Smooth muscle cell (in vitro differentiated cells): ENCODE results near the gene CHST6. TPM values are rescaled to one million over a fixed set of nuclear protein-coding genes. Genes with fewer than 3 reads are reported as not detected.
A peak's percentile ranks its signal among the peaks of the same experiment; 100 is the strongest.
"Not testable (repeated sequence)": the region's sequence is repeated elsewhere in the genome, so short reads cannot be mapped to it uniquely, and the experiment has no call there.

Source experiments
- DNase-seq: peaks from one replicate; lab custom pipeline; 2025; ENCODE audit not compliant: unreplicated experiment; lab: John Stamatoyannopoulos, UW
- H2AFZ ChIP-seq: fragments of 200-600 bp; sonication (generic); 2 replicates; pipeline ENCODE4 v1.6.0; 2016; ENCODE audit warnings: antibody characterized with exemption, low read depth, mild to moderate bottlenecking
- H3F3A ChIP-seq: fragments of 200-600 bp; sonication (generic); 2 replicates; pipeline ENCODE4 v1.6.0; 2017; ENCODE audit warnings: antibody characterized with exemption, low read depth
- H3K27ac ChIP-seq: fragments of 200-600 bp; sonication (generic); 2 replicates; pipeline ENCODE4 v1.5.1; 2016; ENCODE audit warnings: low read depth, mild to moderate bottlenecking
- H3K27me3 ChIP-seq: fragments of 200-600 bp; sonication (generic); 2 replicates; pipeline ENCODE4 v1.6.1; 2016; ENCODE audit warnings: low read depth, mild to moderate bottlenecking
- H3K36me3 ChIP-seq: fragments of 200-600 bp; sonication (generic); 2 replicates; pipeline ENCODE4 v1.5.1; 2016; ENCODE audit warnings: low read depth
- H3K4me1 ChIP-seq: fragments of 200-600 bp; sonication (generic); 2 replicates; pipeline ENCODE4 v1.5.1; 2016; ENCODE audit warnings: low read depth
- H3K4me2 ChIP-seq: fragments of 200-600 bp; sonication (generic); 2 replicates; pipeline ENCODE4 v1.6.0; 2016; ENCODE audit warnings: mild to moderate bottlenecking
- H3K4me3 ChIP-seq: fragments of 200-600 bp; sonication (generic); 2 replicates; pipeline ENCODE4 v1.5.1; 2016; ENCODE audit warnings: mild to moderate bottlenecking
- H3K79me2 ChIP-seq: fragments of 200-600 bp; sonication (generic); 2 replicates; pipeline ENCODE4 v1.6.0; 2016; ENCODE audit warnings: low read depth, mild to moderate bottlenecking
- H3K9ac ChIP-seq: fragments of 200-600 bp; sonication (generic); 2 replicates; pipeline ENCODE4 v1.6.0; 2016; ENCODE audit warnings: low read depth
- H3K9me3 ChIP-seq: fragments of 200-600 bp; sonication (generic); replicated peaks from 2 replicates; pipeline ENCODE4 v1.5.1; 2016; ENCODE audit warnings: low read depth
- H4K20me1 ChIP-seq: fragments of 200-600 bp; sonication (generic); 2 replicates; pipeline ENCODE4 v1.6.0; 2016; ENCODE audit warnings: low read depth
- CTCF ChIP-seq: fragments of 200-600 bp; sonication (generic); IDR thresholded peaks from 2 replicates; pipeline ENCODE4 v1.5.1; 2017; ENCODE audit warnings: borderline replicate concordance, mild to moderate bottlenecking, antibody characterized with exemption; ENCODE audit not compliant: insufficient read depth, poor library complexity, severe bottlenecking
- WGBS: methylation state at CpG from one replicate; pipeline ENCODE4 v1.1.7; 2016; ENCODE audit warnings: low lambda C conversion rate; 5-methylcytosine and 5-hydroxymethylcytosine counted together
- polyA plus RNA-seq: library from polyadenylated mRNA; unstranded; fragments of >200 nt; fragmentation: Nextera tagmentation; extraction: Ambion mirVana; gene quantifications from 2 replicates; pipeline ENCODE4 v1.2.1, GENCODE V29; 2016
- total RNA-seq: library from RNA; depleted of rRNA; stranded (reverse); fragments of >200 nt; gene quantifications from 2 replicates; pipeline ENCODE4 v1.2.3, GENCODE V29; 2014

Gene CHST6
- total and polyA plus RNA-seq, 2 experiments from 2014 or later, result 2.0 to 2.6 TPM

DNA sequence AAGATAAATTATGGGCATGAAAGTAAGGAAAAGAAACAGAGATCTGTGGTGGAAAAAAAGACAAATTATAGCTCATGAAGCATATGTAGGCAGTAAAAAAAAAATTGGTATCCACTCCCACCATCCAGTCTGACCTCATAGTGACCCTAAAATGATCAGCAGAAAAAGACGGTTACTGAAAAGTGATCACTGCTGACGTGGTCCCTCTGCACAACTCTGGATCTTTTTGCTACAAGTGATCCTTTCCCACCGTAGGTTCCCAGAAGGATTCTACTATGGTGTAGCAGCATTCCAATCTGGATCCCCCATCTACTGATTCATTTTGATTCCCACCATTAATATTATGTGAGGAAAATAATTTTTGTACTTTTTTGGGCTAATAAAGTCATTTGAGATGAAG lies 10.9 kb upstream of the CHST6 start:
- no peak for TF ChIP-seq CTCF
- H3K4me3 ChIP-seq, result no peak overlapping the region

GRCh38 chr16:75503801-75504200 lies 8.6 kb upstream of the CHST6 start:
- TF ChIP-seq CTCF, result no peak
- Histone ChIP-seq H3K9ac (no peak overlapping the region), H3K36me3 (no peaks in the 10 kb centered on the region), H3K27ac (no peak overlapping the region), H3F3A (no peaks in the 10 kb centered on the region), H3K27me3 (no peaks in the 10 kb centered on the region), H4K20me1 (no peaks in the 10 kb centered on the region), H3K9me3 (no peaks in the 10 kb centered on the region), H3K79me2 (no peaks in the 10 kb centered on the region), H3K4me2 (no peak overlapping the region), H3K4me1 (no peaks in the 10 kb centered on the region), H3K4me3 (no peak overlapping the region), H2AFZ (no peak overlapping the region)
- whole genome bisulfite sequencing, result 93% methylated on average over 1 of the region's 1 CpG
- no peak for DNase-seq

More for the DNA sequence above, 10.9 kb upstream of the CHST6 start:
- Histone ChIP-seq H3K36me3 (no peaks in the 10 kb centered on the region), H3K27ac (no peak overlapping the region), H3K79me2 (no peaks in the 10 kb centered on the region), H3K9ac (no peak overlapping the region), H4K20me1 (no peaks in the 10 kb centered on the region), H3K4me2 (peak overlapping the region; percentile 0), H3K4me1 (no peaks in the 10 kb centered on the region), H2AFZ (peak overlapping the region; percentile 39), H3F3A (no peaks in the 10 kb centered on the region), H3K27me3 (no peaks in the 10 kb centered on the region), H3K9me3 (no peaks in the 10 kb centered on the region)
- no peak for DNase-seq
- WGBS, result 96% methylated on average over 3 of the region's 3 CpGs

GRCh38 chr16:75502916-75503605 lies 7.8 kb upstream of the CHST6 start:
- H4K20me1 ChIP-seq, result no peaks in the 10 kb centered on the region
- H3K9me3 ChIP-seq, result no peaks in the 10 kb centered on the region
- no peak overlapping the region for H2AFZ ChIP-seq
- no peaks in the 10 kb centered on the region for H3K4me1 ChIP-seq
- no peak for TF ChIP-seq CTCF
- no peaks in the 10 kb centered on the region for H3F3A ChIP-seq
- 93% methylated on average over 4 of the region's 4 CpGs for WGBS
- no peaks in the 10 kb centered on the region for H3K79me2 ChIP-seq
- H3K36me3 ChIP-seq, result no peaks in the 10 kb centered on the region
- H3K9ac ChIP-seq, result no peak overlapping the region
- no peak overlapping the region for H3K4me3 ChIP-seq
- no peaks in the 10 kb centered on the region for H3K27me3 ChIP-seq
- DNase-seq, result no peak
- no peak overlapping the region for H3K27ac ChIP-seq
- no peak overlapping the region for H3K4me2 ChIP-seq

DNA sequence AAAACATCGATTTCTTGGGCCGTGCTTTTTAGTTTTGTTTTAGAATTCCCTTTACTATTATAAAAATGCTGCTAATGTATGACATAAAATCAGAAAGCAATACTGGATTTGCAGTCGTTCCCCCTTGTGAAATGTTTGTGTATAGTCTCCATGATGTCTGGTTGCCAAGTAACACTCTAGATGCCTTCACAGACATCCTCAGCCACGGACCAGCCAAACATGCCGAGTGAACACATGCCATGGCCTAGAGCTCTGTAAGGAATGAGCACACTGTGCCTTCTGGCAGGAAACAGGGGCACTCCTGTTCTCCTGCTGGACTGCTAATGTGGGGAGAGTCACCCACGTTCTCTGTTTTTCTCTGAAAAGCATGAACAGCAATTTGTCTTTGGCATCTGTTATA lies 6.6 kb upstream of the CHST6 start:
- not testable (repeated sequence) for H4K20me1 ChIP-seq, H3K27ac ChIP-seq, H3K9me3 ChIP-seq, H3K4me3 ChIP-seq, H2AFZ ChIP-seq, H3K9ac ChIP-seq, H3K36me3 ChIP-seq, H3K27me3 ChIP-seq, H3K4me2 ChIP-seq, H3K4me1 ChIP-seq, H3K79me2 ChIP-seq, H3F3A ChIP-seq, DNase-seq
- WGBS, result 79% methylated on average over 6 of the region's 6 CpGs
